Neural progenitor cell (in vitro differentiated cells): ENCODE data around the gene NFE2L3.

Source experiments
- CTCF ChIP-seq: fragments of 200-600 bp; sonication (generic); IDR thresholded peaks from 2 replicates; pipeline ENCODE4 v1.5.1; 2017; ENCODE audit warnings: antibody characterized with exemption, mild to moderate bottlenecking
- EZH2 ChIP-seq: fragments of 200-600 bp; sonication (generic); IDR thresholded peaks from 2 replicates; pipeline ENCODE4 v1.6.1; 2017; ENCODE audit warnings: antibody characterized with exemption, mild to moderate bottlenecking, moderate library complexity
- EZH2phosphoT487 ChIP-seq: fragments of 200-600 bp; sonication (generic); IDR thresholded peaks from 2 replicates; pipeline ENCODE4 v1.6.1; 2017; ENCODE audit warnings: antibody characterized with exemption

DNA sequence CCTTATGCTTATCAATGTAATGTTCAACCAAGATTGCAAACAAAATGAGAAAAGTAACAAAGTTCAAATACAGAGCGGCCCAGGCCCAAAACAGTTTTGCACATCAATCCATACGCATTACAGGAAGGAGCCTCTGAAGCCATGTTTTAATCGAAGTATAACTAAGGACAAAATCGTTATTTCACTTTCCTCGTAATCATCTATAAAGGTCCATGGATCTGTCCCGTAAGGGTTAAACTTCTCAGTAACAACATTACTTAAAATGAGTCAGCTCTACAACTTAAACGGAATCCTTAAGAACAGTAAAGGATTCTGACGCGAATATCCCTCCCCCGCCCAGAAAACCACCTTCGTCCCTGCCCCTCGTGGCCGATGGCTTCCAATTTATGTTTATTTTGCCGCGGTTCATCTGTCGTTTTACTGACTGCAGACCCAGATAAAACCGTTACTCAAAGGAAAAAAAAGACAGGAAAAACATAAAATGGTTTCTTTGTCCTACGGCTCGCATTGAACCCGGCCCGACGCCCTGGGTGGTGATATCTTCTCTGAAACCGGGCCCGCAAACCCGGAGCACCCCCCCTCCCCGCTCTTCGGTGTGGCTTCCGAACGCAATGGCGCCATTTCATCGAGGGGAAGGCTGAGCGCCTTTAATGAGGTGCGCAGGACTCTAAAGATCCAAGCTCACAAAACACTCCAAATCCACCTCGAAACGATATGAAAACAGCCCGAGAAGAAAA, 47.5 kb downstream of the NFE2L3 start:
- peak; percentile 3 for TF ChIP-seq CTCF
- TF ChIP-seq EZH2phosphoT487, result peak; percentile 3
- no peak for TF ChIP-seq EZH2
